ENCODE data around the gene DENND10. TPM values are rescaled to one million over a fixed set of nuclear protein-coding genes. Genes with fewer than 3 reads are reported as not detected.
"Not testable (repeated sequence)": the region's sequence is repeated elsewhere in the genome, so short reads cannot be mapped to it uniquely, and the experiment has no call there.

DENND10 gene
- total RNA-seq, 1 experiment from 2014 or later = 24.4 TPM

GRCh38 chr10:119140603-119141245 lies 36.8 kb downstream of the DENND10 start:
- H3K4me3 ChIP-seq = no peak overlapping the region
- DNase-seq = no peak
- no peaks in the 10 kb centered on the region for H3K9me3 ChIP-seq
- no peaks in the 10 kb centered on the region for H3K27me3 ChIP-seq
- peaks cover 6% of the 10 kb centered on the region for H3K36me3 ChIP-seq

- no peak for DNase-seq
- no peak overlapping the region for H3K4me3 ChIP-seq
These were observed 39.7 kb downstream of the DENND10 start for GRCh38 chr10:119143657-119144056.

GRCh38 chr10:119149157-119149556 lies 45.2 kb downstream of the DENND10 start:
- H3K4me3 ChIP-seq = no peak overlapping the region
- DNase-seq = no peak
- H3K27me3 ChIP-seq = no peaks in the 10 kb centered on the region
- no peaks in the 10 kb centered on the region for H3K9me3 ChIP-seq
- H3K36me3 ChIP-seq = peaks cover 28% of the 10 kb centered on the region

More at GRCh38 chr10:119143657-119144056, 39.7 kb downstream of the DENND10 start:
- H3K36me3 ChIP-seq = peaks cover 16% of the 10 kb centered on the region
- no peaks in the 10 kb centered on the region for H3K27me3 ChIP-seq
- no peaks in the 10 kb centered on the region for H3K9me3 ChIP-seq

GRCh38 chr10:119149729-119150128 lies 45.8 kb downstream of the DENND10 start:
- no peak for DNase-seq
- Histone ChIP-seq H3K27me3 (no peaks in the 10 kb centered on the region), H3K9me3 (no peaks in the 10 kb centered on the region), H3K36me3 (peaks cover 33% of the 10 kb centered on the region), H3K4me3 (no peak overlapping the region)

- not testable (repeated sequence) for DNase-seq, H3K27me3 ChIP-seq, H3K4me3 ChIP-seq, H3K9me3 ChIP-seq
- H3K36me3 ChIP-seq = peaks cover 41% of the 10 kb centered on the region
These were observed 47.7 kb downstream of the DENND10 start for GRCh38 chr10:119151601-119152000.

- DNase-seq = no peak
- Histone ChIP-seq H3K27me3 (no peaks in the 10 kb centered on the region), H3K36me3 (peaks cover 36% of the 10 kb centered on the region), H3K4me3 (no peak overlapping the region), H3K9me3 (no peaks in the 10 kb centered on the region)
These were observed 49.1 kb downstream of the DENND10 start for GRCh38 chr10:119153041-119153440.

GRCh38 chr10:119153661-119154060 lies 49.7 kb downstream of the DENND10 start:
- DNase-seq = no peak
- Histone ChIP-seq H3K4me3 (no peak overlapping the region), H3K36me3 (peaks cover 40% of the 10 kb centered on the region), H3K9me3 (no peaks in the 10 kb centered on the region), H3K27me3 (no peaks in the 10 kb centered on the region)

- Histone ChIP-seq H3K9me3 (no peaks in the 10 kb centered on the region), H3K36me3 (peaks cover 38% of the 10 kb centered on the region), H3K4me3 (no peak overlapping the region), H3K27me3 (no peaks in the 10 kb centered on the region)
- DNase-seq = no peak
These were observed 55.4 kb downstream of the DENND10 start for GRCh38 chr10:119159332-119159731.

- no peak for DNase-seq
These were observed 58.0 kb downstream of the DENND10 start for GRCh38 chr10:119161680-119162451.

GRCh38 chr10:119162452-119163092 lies 58.7 kb downstream of the DENND10 start:
- Histone ChIP-seq H3K9me3 (no peaks in the 10 kb centered on the region), H3K36me3 (peaks cover 25% of the 10 kb centered on the region), H3K27me3 (no peaks in the 10 kb centered on the region), H3K4me3 (no peak overlapping the region)
- no peak for DNase-seq

More at GRCh38 chr10:119161680-119162451, 58.0 kb downstream of the DENND10 start:
- no peaks in the 10 kb centered on the region for H3K27me3 ChIP-seq
- H3K36me3 ChIP-seq = peaks cover 20% of the 10 kb centered on the region
- no peaks in the 10 kb centered on the region for H3K9me3 ChIP-seq
- no peak overlapping the region for H3K4me3 ChIP-seq

GRCh38 chr10:119165171-119166117 lies 61.5 kb downstream of the DENND10 start, which contains the start of gene SFXN4:
TSS of gene SFXN4 (minus strand) at chr10:119165714. CDS start at chr10:119165647, 67 bp downstream.
- H3K9me3 ChIP-seq = no peaks in the 10 kb centered on the region
- H3K27me3 ChIP-seq = no peaks in the 10 kb centered on the region
- H3K4me3 ChIP-seq = peak within 1 kb of the TSS; percentile 76
- peak; percentile 77 for DNase-seq
- peaks cover 44% of the 10 kb centered on the region for H3K36me3 ChIP-seq

- Histone ChIP-seq H3K9me3 (no peaks in the 10 kb centered on the region), H3K4me3 (peak overlapping the region; percentile 76), H3K36me3 (peaks cover 42% of the 10 kb centered on the region), H3K27me3 (no peaks in the 10 kb centered on the region)
- DNase-seq = no peak
These were observed 62.2 kb downstream of the DENND10 start for GRCh38 chr10:119166118-119166500.

- Histone ChIP-seq H3K36me3 (peaks cover 44% of the 10 kb centered on the region), H3K27me3 (no peaks in the 10 kb centered on the region), H3K9me3 (no peaks in the 10 kb centered on the region), H3K4me3 (no peak overlapping the region)
- no peak for DNase-seq
These were observed 62.7 kb downstream of the DENND10 start for GRCh38 chr10:119166564-119166963.

- H3K36me3 ChIP-seq = peaks cover 49% of the 10 kb centered on the region
- no peaks in the 10 kb centered on the region for H3K9me3 ChIP-seq
- no peaks in the 10 kb centered on the region for H3K27me3 ChIP-seq
- no peak for DNase-seq
- no peak overlapping the region for H3K4me3 ChIP-seq
These were observed 63.1 kb downstream of the DENND10 start for GRCh38 chr10:119167041-119167440.

- no peaks in the 10 kb centered on the region for H3K9me3 ChIP-seq
- no peak overlapping the region for H3K4me3 ChIP-seq
- no peak for DNase-seq
- H3K27me3 ChIP-seq = no peaks in the 10 kb centered on the region
- peaks cover 69% of the 10 kb centered on the region for H3K36me3 ChIP-seq
These were observed 70.2 kb downstream of the DENND10 start for GRCh38 chr10:119174109-119174508.

- Histone ChIP-seq H3K9me3 (no peaks in the 10 kb centered on the region), H3K27me3 (no peaks in the 10 kb centered on the region), H3K4me3 (no peak overlapping the region), H3K36me3 (peaks cover 52% of the 10 kb centered on the region)
- DNase-seq = no peak
These were observed 72.3 kb downstream of the DENND10 start for GRCh38 chr10:119176166-119176565.
